CD4-positive, alpha-beta memory T cell (primary cell): ENCODE measurements around the gene MOSMO. TPM values are rescaled to one million over a fixed set of nuclear protein-coding genes. Genes with fewer than 3 reads are reported as not detected.
A peak's percentile ranks its signal among the peaks of the same experiment; 100 is the strongest.

Experiments used
- CTCF ChIA-PET: fragments of 350-600 bp; sonication (Branson Sonifier 250); formaldehyde crosslinking; loops from one replicate; lab custom pipeline; 2021; ENCODE audit warnings: inconsistent platforms; ENCODE audit not compliant: partially characterized antibody; lab: Charles Lee
- POLR2A ChIA-PET: fragments of 350-600 bp; sonication (Branson Sonifier 250); formaldehyde crosslinking; loops from one replicate; lab custom pipeline; 2021; ENCODE audit not compliant: partially characterized antibody; lab: Charles Lee
- DNase-seq, 5 donors: peaks; one replicate each; pipeline versions ENCODE4 v3.0.0 to v3.0.0-alpha.2; 2020 to 2022; ENCODE audit warnings: mixed read lengths in 1 of 5
- H3K27ac ChIP-seq: one replicate; pipeline ENCODE4 v1.7.0; 2013; ENCODE audit warnings: low read depth, low read length
- H3K27me3 ChIP-seq: 2 replicates; pipeline ENCODE4 v1.7.0; 2013; ENCODE audit warnings: mild to moderate bottlenecking, low read length, moderate library complexity; ENCODE audit not compliant: insufficient read depth
- H3K36me3 ChIP-seq: 2 replicates; pipeline ENCODE4 v1.7.0; 2013; ENCODE audit warnings: mild to moderate bottlenecking, low read length, moderate library complexity; ENCODE audit not compliant: insufficient read depth
- H3K4me1 ChIP-seq: 2 replicates; pipeline ENCODE4 v1.7.0; 2013; ENCODE audit warnings: mild to moderate bottlenecking, low read length, moderate library complexity; ENCODE audit not compliant: insufficient read depth
- H3K4me3 ChIP-seq, 2 donors: one replicate each; pipeline ENCODE4 v1.7.0; 2013; ENCODE audit warnings: low read length in 2 of 2, mild to moderate bottlenecking in 1 of 2
- H3K9me3 ChIP-seq, 2 donors: one replicate each; pipeline ENCODE4 v1.7.0; 2013; ENCODE audit warnings: low read length in 2 of 2, control low read depth in 1 of 2; ENCODE audit not compliant: control insufficient read depth in 1 of 2
- H3K27ac Mint-ChIP-seq, 7 donors: one replicate each; pipeline ENCODE4 v1.8.0; 2020 to 2021; ENCODE audit warnings: mixed read lengths in 7 of 7, mild to moderate bottlenecking in 6 of 7, inconsistent platforms in 3 of 7, moderate library complexity in 3 of 7
- H3K27me3 Mint-ChIP-seq, 2 donors: one replicate each; pipeline ENCODE4 v1.8.0; 2020 to 2021; ENCODE audit warnings: mixed read lengths in 2 of 2
- H3K36me3 Mint-ChIP-seq, 2 donors: one replicate each; pipeline ENCODE4 v1.8.0; 2020 to 2021; ENCODE audit warnings: mixed read lengths in 2 of 2, inconsistent platforms in 1 of 2, mild to moderate bottlenecking in 1 of 2
- H3K4me1 Mint-ChIP-seq, 4 donors: one replicate each; pipeline ENCODE4 v1.8.0; 2020 to 2021; ENCODE audit warnings: mixed read lengths in 4 of 4, mild to moderate bottlenecking in 1 of 4
- H3K4me3 Mint-ChIP-seq, 8 donors: one replicate each; pipeline ENCODE4 v1.8.0; 2020 to 2021; ENCODE audit warnings: mixed read lengths in 8 of 8, mild to moderate bottlenecking in 7 of 8, moderate library complexity in 6 of 8, inconsistent platforms in 3 of 8
- H3K9me3 Mint-ChIP-seq, 8 donors: one replicate each; pipeline ENCODE4 v1.8.0; 2020 to 2021; ENCODE audit warnings: mixed read lengths in 8 of 8, mild to moderate bottlenecking in 5 of 8, inconsistent platforms in 3 of 8, moderate library complexity in 1 of 8
- intact Hi-C: fragments of 100-400 bp; cut with micrococcal nuclease; formaldehyde crosslinking; loops from one replicate; pipeline ENCODE4 v1.15.1; 2023
- polyA plus RNA-seq, 2 donors: library from polyadenylated mRNA; unstranded; fragments of 300-500 nt; fragmentation: Illumina TruSeq; gene quantifications; one replicate each; pipeline ENCODE4 v1.2.3, GENCODE V29; 2021
- total RNA-seq, 2 experiments: library from RNA; stranded (reverse); gene quantifications; one replicate each; pipeline ENCODE4 v1.2.3, GENCODE V29; 2021

The MOSMO gene
- total RNA-seq, result 10 to 100 TPM; 21.9 to 23.4 TPM
- polyA plus RNA-seq, result 1 to 10 TPM; 3.2 to 6.3 TPM

DNA sequence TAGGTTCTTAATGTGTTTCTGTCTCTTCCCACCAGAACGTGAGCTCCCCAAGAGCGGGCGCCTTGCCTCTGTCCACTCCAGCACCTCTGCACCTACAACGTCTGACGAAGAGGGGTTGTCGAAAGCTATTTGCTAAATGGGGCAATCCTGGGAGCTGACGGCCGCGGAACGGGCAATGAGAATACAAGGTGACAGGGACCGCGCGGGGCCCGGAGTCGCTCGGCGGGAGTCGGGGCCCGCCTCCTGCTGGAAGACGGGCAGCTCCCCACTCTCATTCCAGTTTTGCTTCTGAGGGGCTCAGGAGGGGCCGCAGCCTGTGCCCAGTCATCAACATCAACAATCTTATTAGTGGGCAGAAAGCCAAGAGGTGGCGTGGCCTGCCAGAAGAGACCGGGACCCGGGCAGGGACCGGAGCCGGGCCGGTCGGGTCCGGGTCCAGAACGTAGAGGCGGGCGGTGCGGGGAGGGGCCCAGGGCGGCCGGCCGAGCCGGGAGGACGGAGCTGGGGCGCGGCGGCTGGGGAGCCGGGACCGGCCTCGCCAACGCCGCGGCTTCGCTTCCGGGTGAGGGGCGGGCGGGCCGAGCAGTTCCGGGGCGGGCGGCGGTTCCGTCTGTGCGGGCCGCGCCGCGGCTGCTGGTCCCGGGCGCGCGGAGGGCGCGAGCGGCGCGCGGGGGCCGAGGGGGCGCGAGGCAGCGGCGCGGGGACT lies at the start of gene MOSMO:
Gene MOSMO (plus strand): TSS at position 603 of the 706 bp plus-strand sequence. CDS start 191 bp downstream, outside the sequence.
- Mint-ChIP-seq H3K36me3 (peaks cover 0 to 3% of the 10 kb centered on the region in 2 donors), H3K27me3 (no peaks in the 10 kb centered on the region), H3K4me3 (peak within 1 kb of the TSS; percentile 86 to 93 (median 90)), H3K27ac (peak within 1 kb of the TSS; percentile 61 to 97 (median 87)), H3K4me1 (peaks cover 32 to 54% (median 40%) of the 10 kb centered on the region in 4 donors), H3K9me3 (no peaks in the 10 kb centered on the region)
- intact Hi-C loops, result loop anchor here (1.0 to 5.0 kb wide), 3 partner anchors 55 to 199 kb away; partner anchors contain the start of genes EEF2K and UQCRC2
- Histone ChIP-seq H3K9me3 (no peaks in the 10 kb centered on the region), H3K4me1 (peaks cover 41% of the 10 kb centered on the region), H3K27ac (peak within 1 kb of the TSS; percentile 78), H3K36me3 (no peaks in the 10 kb centered on the region), H3K4me3 (peak within 1 kb of the TSS; percentile 12 to 74), H3K27me3 (no peaks in the 10 kb centered on the region)
- ChIA-PET CTCF (interaction anchor here (1.3 to 12.8 kb wide), 5 partner anchors 9 to 290 kb away, joined by 3 to 181 read pairs (median 17); partner anchors contain the start of gene POLR3E), POLR2A (interaction anchor here (0.9 to 4.5 kb wide), 10 partner anchors 9 to 350 kb away, joined by 3 to 98 read pairs (median 8); partner anchors contain the start of genes POLR3E and UQCRC2)
- peak; percentile 65 to 73 (median 66) for DNase-seq

DNA sequence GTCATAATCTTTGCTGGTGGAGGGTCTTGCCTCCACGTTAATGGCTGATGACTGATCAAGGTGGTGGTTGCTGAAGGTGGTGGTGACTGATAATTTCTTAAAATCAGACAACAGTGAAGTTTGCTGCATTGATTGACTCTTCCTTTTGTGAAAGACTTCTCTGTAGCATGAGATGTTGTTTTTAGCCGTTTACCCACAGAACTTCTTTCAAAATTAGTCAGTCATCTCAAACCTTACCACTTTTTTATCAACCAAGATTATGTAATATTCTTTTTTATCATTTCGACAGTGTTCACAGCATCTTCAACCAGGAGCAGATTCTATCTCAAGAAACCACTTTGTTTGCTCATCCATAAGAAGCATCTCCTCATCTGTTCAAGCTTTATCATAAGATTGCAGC lies 48.9 kb upstream of the MOSMO start:
- Mint-ChIP-seq H3K9me3 (no peaks in the 10 kb centered on the region), H3K27ac (peak overlapping the region in 4 of 7 donors; percentile 12 to 44 (median 22)), H3K27me3 (no peaks in the 10 kb centered on the region), H3K4me3 (peak overlapping the region in 1 of 8 donors; percentile 17), H3K4me1 (peaks cover 21 to 47% (median 30%) of the 10 kb centered on the region in 4 donors), H3K36me3 (peaks cover 41 to 70% of the 10 kb centered on the region in 2 donors)
- ChIA-PET POLR2A (no interaction called here), CTCF (no interaction called here)
- H3K9me3 ChIP-seq, result no peaks in the 10 kb centered on the region
- peaks cover 24% of the 10 kb centered on the region for H3K4me1 ChIP-seq
- H3K27ac ChIP-seq, result no peak overlapping the region
- intact Hi-C loops, result no loop called here
- H3K27me3 ChIP-seq, result no peaks in the 10 kb centered on the region
- H3K4me3 ChIP-seq, result no peak overlapping the region
- no peak for DNase-seq
- peaks cover 56% of the 10 kb centered on the region for H3K36me3 ChIP-seq

DNA sequence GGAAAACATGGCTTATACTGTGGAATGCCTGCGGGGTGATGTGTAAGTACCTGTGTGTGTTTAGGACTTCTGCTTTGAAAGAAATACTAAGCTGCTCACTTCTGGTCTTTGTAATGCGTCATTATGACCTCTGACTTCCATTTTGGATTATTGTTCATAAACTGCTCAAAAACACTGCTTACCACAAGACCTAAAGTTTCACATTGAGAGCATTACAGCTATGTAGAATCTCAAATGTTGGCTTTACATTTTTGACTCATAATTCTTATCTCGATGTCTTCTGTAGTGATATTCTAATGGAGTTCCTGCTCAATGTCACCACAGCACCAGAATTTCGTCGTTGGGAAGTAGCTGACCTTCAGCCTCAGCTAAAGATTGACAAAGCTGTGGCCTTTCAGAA lies 45.4 kb upstream of the MOSMO start:
- Mint-ChIP-seq H3K27ac (peak overlapping the region in 1 of 7 donors; percentile 17), H3K36me3 (peaks cover 60 to 84% of the 10 kb centered on the region in 2 donors), H3K9me3 (no peaks in the 10 kb centered on the region), H3K4me1 (peaks cover 10 to 17% (median 12%) of the 10 kb centered on the region in 4 donors), H3K4me3 (no peak overlapping the region), H3K27me3 (no peaks in the 10 kb centered on the region)
- no peak overlapping the region for H3K27ac ChIP-seq
- H3K9me3 ChIP-seq, result no peaks in the 10 kb centered on the region
- peaks cover 84% of the 10 kb centered on the region for H3K36me3 ChIP-seq
- H3K27me3 ChIP-seq, result no peaks in the 10 kb centered on the region
- intact Hi-C loops, result no loop called here
- no peak for DNase-seq
- no peak overlapping the region for H3K4me3 ChIP-seq
- CTCF ChIA-PET, result interaction anchor here (1.3 kb wide), 1 partner anchor 10 kb away, joined by 4 read pairs; no protein-coding TSS in a partner anchor
- peaks cover 6% of the 10 kb centered on the region for H3K4me1 ChIP-seq
- POLR2A ChIA-PET, result interaction anchor here (1.3 to 3.7 kb wide), 2 partner anchors 9 to 226 kb away, joined by 3 to 14 read pairs; partner anchors contain the start of gene UQCRC2

DNA sequence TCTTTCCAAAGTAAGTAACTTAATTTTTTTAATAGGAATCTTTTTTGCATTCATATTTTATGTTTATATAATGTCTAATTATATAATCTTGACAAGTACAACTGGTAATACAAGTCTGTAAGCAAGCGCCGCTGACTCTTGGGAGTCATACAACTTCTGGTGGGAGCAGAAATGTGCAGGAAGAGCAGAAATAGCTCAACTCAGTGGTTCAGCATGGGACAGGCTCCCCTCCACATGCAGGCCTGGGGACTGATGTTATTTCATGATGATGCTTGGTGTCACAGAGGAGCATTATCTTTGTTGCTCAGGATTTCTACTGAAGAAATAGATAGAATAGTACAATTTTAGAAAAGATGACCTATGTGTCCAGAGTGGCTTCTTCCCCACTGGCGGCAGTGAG lies 44.0 kb upstream of the MOSMO start:
- H3K36me3 ChIP-seq, result peaks cover 84% of the 10 kb centered on the region

DNA sequence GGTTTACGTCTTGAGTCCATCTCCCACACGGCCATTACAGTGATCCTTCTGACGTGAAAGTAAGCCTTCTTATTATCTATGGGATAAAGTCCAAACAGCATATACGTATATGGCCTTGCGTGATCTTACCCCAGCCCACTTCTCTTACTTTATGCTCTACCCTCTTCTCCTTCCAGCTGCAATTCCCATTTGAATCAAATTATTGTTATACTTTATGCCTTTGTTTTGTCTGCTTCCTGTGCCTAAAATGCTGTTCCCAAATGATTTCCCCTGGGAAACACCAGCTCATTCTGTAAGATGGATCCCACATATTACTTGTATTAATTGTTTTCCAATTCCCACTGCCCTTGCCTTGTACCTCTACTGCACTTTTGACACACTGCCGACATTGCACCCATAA lies 43.6 kb upstream of the MOSMO start:
- Histone ChIP-seq H3K4me3 (no peak overlapping the region), H3K4me1 (no peaks in the 10 kb centered on the region), H3K9me3 (no peaks in the 10 kb centered on the region), H3K27me3 (no peaks in the 10 kb centered on the region), H3K27ac (no peak overlapping the region), H3K36me3 (peaks cover 83% of the 10 kb centered on the region)
- Mint-ChIP-seq H3K27me3 (no peaks in the 10 kb centered on the region), H3K36me3 (peaks cover 49 to 83% of the 10 kb centered on the region in 2 donors), H3K27ac (no peak overlapping the region), H3K4me3 (peak overlapping the region in 1 of 8 donors; percentile 46), H3K9me3 (no peaks in the 10 kb centered on the region), H3K4me1 (peaks cover 3 to 6% (median 5%) of the 10 kb centered on the region in 4 donors)
- POLR2A ChIA-PET, result interaction anchor here (3.7 kb wide), 1 partner anchor 11 kb away, joined by 14 read pairs; the partner anchor contains the start of gene UQCRC2
- CTCF ChIA-PET, result interaction anchor here (1.0 kb wide), 1 partner anchor 34 kb away, joined by 4 read pairs; no protein-coding TSS in a partner anchor
- intact Hi-C loops, result no loop called here
- DNase-seq, result no peak

More for the DNA sequence above, 44.0 kb upstream of the MOSMO start:
- no peaks in the 10 kb centered on the region for H3K9me3 ChIP-seq
- intact Hi-C loops, result no loop called here
- H3K4me1 Mint-ChIP-seq, result peaks cover 3 to 9% (median 5%) of the 10 kb centered on the region in 4 donors
- H3K4me3 Mint-ChIP-seq, result no peak overlapping the region
- ChIA-PET POLR2A (interaction anchor here (3.7 kb wide), 1 partner anchor 11 kb away, joined by 14 read pairs; the partner anchor contains the start of gene UQCRC2), CTCF (no interaction called here)
- peaks cover 53 to 86% of the 10 kb centered on the region in 2 donors for H3K36me3 Mint-ChIP-seq
- H3K4me1 ChIP-seq, result no peaks in the 10 kb centered on the region
- H3K27ac Mint-ChIP-seq, result no peak overlapping the region
- no peaks in the 10 kb centered on the region for H3K9me3 Mint-ChIP-seq
- no peak overlapping the region for H3K27ac ChIP-seq
- no peaks in the 10 kb centered on the region for H3K27me3 Mint-ChIP-seq
- DNase-seq, result no peak
- no peak overlapping the region for H3K4me3 ChIP-seq
- H3K27me3 ChIP-seq, result no peaks in the 10 kb centered on the region

DNA sequence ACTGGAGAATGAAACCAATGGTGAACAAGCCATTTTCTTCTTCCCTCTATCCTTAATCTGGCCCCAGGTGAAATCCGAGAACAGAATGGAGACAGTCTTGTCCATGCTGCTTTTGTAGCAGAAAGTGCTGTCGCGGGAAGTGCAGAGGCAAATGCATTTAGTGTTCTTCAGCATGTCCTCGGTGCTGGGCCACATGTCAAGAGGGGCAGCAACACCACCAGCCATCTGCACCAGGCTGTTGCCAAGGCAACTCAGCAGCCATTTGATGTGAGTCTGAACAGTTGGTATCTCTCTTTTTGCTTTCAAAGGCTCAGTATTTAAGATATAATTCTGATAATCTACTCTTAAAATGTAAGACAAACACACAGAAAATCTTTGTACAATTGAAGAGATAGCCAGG lies 36.1 kb upstream of the MOSMO start:
- H3K36me3 ChIP-seq, result peaks cover 91% of the 10 kb centered on the region
- POLR2A ChIA-PET, result no interaction called here
- no peaks in the 10 kb centered on the region for H3K27me3 ChIP-seq
- CTCF ChIA-PET, result no interaction called here
- H3K4me3 ChIP-seq, result no peak overlapping the region
- no peaks in the 10 kb centered on the region for H3K9me3 ChIP-seq
- H3K4me1 ChIP-seq, result no peaks in the 10 kb centered on the region
- DNase-seq, result no peak
- intact Hi-C loops, result no loop called here
- Mint-ChIP-seq H3K4me1 (peaks cover 0 to 1% (median 0%) of the 10 kb centered on the region in 4 donors), H3K36me3 (peaks cover 21 to 53% of the 10 kb centered on the region in 2 donors), H3K27me3 (no peaks in the 10 kb centered on the region), H3K27ac (peak overlapping the region in 2 of 7 donors; percentile 18 to 42), H3K9me3 (no peaks in the 10 kb centered on the region), H3K4me3 (no peak overlapping the region)
- no peak overlapping the region for H3K27ac ChIP-seq

DNA sequence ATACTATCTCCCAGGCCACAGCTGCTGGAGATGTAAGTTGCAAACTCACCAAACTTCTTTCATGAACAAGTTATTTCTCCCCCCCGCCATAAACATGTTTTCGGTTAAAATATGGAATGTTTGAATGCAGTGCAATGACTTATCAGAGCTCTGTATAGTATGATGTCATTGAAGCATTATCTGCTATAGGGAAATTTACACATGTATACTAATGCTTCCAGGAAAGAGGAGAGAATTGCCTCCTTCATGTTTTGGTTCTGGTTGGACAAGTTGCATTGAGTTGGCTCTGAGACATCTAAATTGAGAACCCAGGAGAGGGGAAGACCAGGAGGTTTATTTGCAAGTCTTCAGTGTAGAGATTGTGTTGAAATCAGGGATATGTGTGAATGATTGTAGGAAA lies 34.0 kb upstream of the MOSMO start:
- Histone ChIP-seq H3K9me3 (no peaks in the 10 kb centered on the region), H3K27me3 (no peaks in the 10 kb centered on the region), H3K4me1 (no peaks in the 10 kb centered on the region), H3K4me3 (no peak overlapping the region), H3K36me3 (peaks cover 91% of the 10 kb centered on the region), H3K27ac (no peak overlapping the region)
- intact Hi-C loops, result no loop called here
- peaks cover 0 to 1% (median 0%) of the 10 kb centered on the region in 4 donors for H3K4me1 Mint-ChIP-seq
- ChIA-PET CTCF (interaction anchor here (0.5 to 1.6 kb wide), 2 partner anchors 104 to 125 kb away, joined by 3 read pairs; no protein-coding TSS in a partner anchor), POLR2A (no interaction called here)
- peaks cover 36 to 53% of the 10 kb centered on the region in 2 donors for H3K36me3 Mint-ChIP-seq
- no peak overlapping the region for H3K27ac Mint-ChIP-seq
- no peaks in the 10 kb centered on the region for H3K9me3 Mint-ChIP-seq
- no peak overlapping the region for H3K4me3 Mint-ChIP-seq
- no peak for DNase-seq
- no peaks in the 10 kb centered on the region for H3K27me3 Mint-ChIP-seq
